A549 (cell line): ENCODE results near the gene PEX7.

Experiments used
- CTCF ChIP-seq: fragments of >200 bp; sonication (Bioruptor Twin); formaldehyde crosslinking; IDR thresholded peaks from 3 replicates; pipeline ENCODE4 v1.5.1; 2016
- EP300 ChIP-seq, 2 experiments: fragments of >200 bp; sonication (Bioruptor Twin); formaldehyde crosslinking; IDR thresholded peaks; 2 replicates in 1 of 2; 3 replicates in 1 of 2; pipeline ENCODE4 v1.6.1; 2016 to 2017
- HMGXB4 ChIP-seq: fragments of 250-450 bp; sonication (Bioruptor Pico); IDR thresholded peaks from 2 replicates; pipeline ENCODE4 v1.5.0; 2021; ENCODE audit warnings: mild to moderate bottlenecking, moderate library complexity, borderline replicate concordance
- MAX ChIP-seq: IDR thresholded peaks from 2 replicates; pipeline ENCODE4 v1.6.1; 2012
- MYC ChIP-seq: IDR thresholded peaks from 2 replicates; pipeline ENCODE4 v1.6.1; 2012; ENCODE audit warnings: mild to moderate bottlenecking, inconsistent platforms, low read length, improper control_type of control experiment, borderline replicate concordance
- POLR2AphosphoS2 ChIP-seq: conservative IDR thresholded peaks from 2 replicates; pipeline ENCODE4 v1.6.1; 2012; ENCODE audit warnings: low read length, improper control_type of control experiment, inconsistent platforms
- REST ChIP-seq: fragments of 200-600 bp; sonication (generic); IDR thresholded peaks from 2 replicates; pipeline ENCODE4 v1.6.1; 2016; ENCODE audit warnings: antibody characterized with exemption, mild to moderate bottlenecking, moderate library complexity
- SREBF2 ChIP-seq: fragments of 450-650 bp; IDR thresholded peaks from 2 replicates; pipeline ENCODE4 v1.6.1; 2014; ENCODE audit warnings: mild to moderate bottlenecking, moderate library complexity
- ZC3H11A ChIP-seq: fragments of 450-650 bp; IDR thresholded peaks from 2 replicates; pipeline ENCODE4 v1.6.1; 2014; ENCODE audit warnings: antibody characterized with exemption, mild to moderate bottlenecking

- TF ChIP-seq EP300 (IDR thresholded peaks at IDR 0.05) (no peak), POLR2AphosphoS2 (no peak), CTCF (no peak), MYC (no peak), MAX (no peak), HMGXB4 (CRISPR knock-in tag) (no peak), ZC3H11A (no peak), SREBF2 (no peak), REST (no peak)
Observed at GRCh38 chr6:136803608-136804007, 18.8 kb upstream of the PEX7 start.
